Measurements from ENCODE around the gene KIAA1217.

KIAA1217 gene

GRCh38 chr10:24228642-24229041, 19.7 kb downstream of the KIAA1217 start:
- Histone ChIP-seq H3K4me3 (ENCODE audit: low read length in 2 of 2) (no peak overlapping the region), H3K27me3 (ENCODE audit: control insufficient read depth in 1 of 2, insufficient read depth in 2 of 2, low read length in 2 of 2) (no peaks in the 10 kb centered on the region), H3K9me3 (ENCODE audit: control insufficient read depth in 2 of 2, low read length in 2 of 2) (no peaks in the 10 kb centered on the region), H3K9ac (ENCODE audit: low read length in 2 of 2) (no peak overlapping the region), H3K4me1 (ENCODE audit: control insufficient read depth, insufficient read depth, low read length) (no peaks in the 10 kb centered on the region), H3K27ac (ENCODE audit: low read length) (no peak overlapping the region), H3K36me3 (ENCODE audit: control insufficient read depth in 2 of 2, insufficient read depth in 2 of 2, low read length in 2 of 2) (no peaks in the 10 kb centered on the region)

DNA sequence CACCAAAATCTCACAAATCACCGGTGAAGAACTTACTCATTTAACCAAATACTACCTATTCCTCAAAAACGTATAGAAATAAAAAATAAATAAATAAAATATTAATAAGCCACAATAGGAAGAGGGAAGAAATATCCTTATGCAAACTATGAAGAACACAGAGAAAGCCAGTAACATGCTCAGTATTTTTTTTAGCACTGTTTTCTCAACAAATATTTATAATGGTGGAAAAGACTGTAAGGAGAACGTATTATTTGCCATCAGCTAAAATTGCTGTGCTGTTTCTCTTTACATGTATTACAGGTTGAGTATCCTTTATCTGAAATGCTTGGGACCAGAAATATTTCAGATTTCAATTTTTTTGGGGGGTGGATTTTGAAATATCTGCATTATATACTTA, 21.0 kb downstream of the KIAA1217 start:
- Histone ChIP-seq H3K36me3 (ENCODE audit: control insufficient read depth in 2 of 2, insufficient read depth in 2 of 2, low read length in 2 of 2) (no peaks in the 10 kb centered on the region), H3K9ac (ENCODE audit: low read length in 2 of 2) (no peak overlapping the region), H3K27me3 (ENCODE audit: control insufficient read depth in 1 of 2, insufficient read depth in 2 of 2, low read length in 2 of 2) (no peaks in the 10 kb centered on the region), H3K4me1 (ENCODE audit: control insufficient read depth, insufficient read depth, low read length) (no peaks in the 10 kb centered on the region), H3K9me3 (ENCODE audit: control insufficient read depth in 2 of 2, low read length in 2 of 2) (no peaks in the 10 kb centered on the region), H3K27ac (ENCODE audit: low read length) (no peak overlapping the region), H3K4me3 (ENCODE audit: low read length in 2 of 2) (no peak overlapping the region)

DNA sequence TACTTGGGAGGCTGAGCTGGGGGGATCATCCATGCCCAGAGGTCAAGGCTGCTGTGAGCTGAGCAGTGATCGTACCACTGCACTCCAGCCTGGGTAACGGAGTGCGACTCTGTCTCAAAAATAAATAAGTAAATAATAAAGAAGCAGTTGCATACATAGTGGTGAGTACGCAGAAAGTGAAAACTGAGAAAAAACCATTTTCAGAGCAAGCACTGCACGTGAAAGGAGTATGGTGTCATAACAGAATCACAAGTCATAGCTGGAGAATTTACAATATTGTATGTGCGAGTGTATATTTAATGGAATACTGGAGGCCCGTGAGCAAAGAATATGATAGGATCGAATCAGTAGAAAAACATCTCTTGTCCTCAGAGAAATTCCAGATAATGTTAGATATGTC, 22.3 kb downstream of the KIAA1217 start:
- H3K4me3 ChIP-seq (ENCODE audit: low read length in 2 of 2), result no peak overlapping the region
- H3K4me1 ChIP-seq (ENCODE audit: control insufficient read depth, insufficient read depth, low read length), result no peaks in the 10 kb centered on the region
- H3K9ac ChIP-seq (ENCODE audit: low read length in 2 of 2), result no peak overlapping the region
- H3K27ac ChIP-seq (ENCODE audit: low read length), result no peak overlapping the region
- H3K36me3 ChIP-seq (ENCODE audit: control insufficient read depth in 2 of 2, insufficient read depth in 2 of 2, low read length in 2 of 2), result no peaks in the 10 kb centered on the region
- no peaks in the 10 kb centered on the region for H3K27me3 ChIP-seq (ENCODE audit: control insufficient read depth in 1 of 2, insufficient read depth in 2 of 2, low read length in 2 of 2)
- H3K9me3 ChIP-seq (ENCODE audit: control insufficient read depth in 2 of 2, low read length in 2 of 2), result no peaks in the 10 kb centered on the region

- Histone ChIP-seq H3K4me1 (ENCODE audit: control insufficient read depth, insufficient read depth, low read length) (no peaks in the 10 kb centered on the region), H3K9ac (ENCODE audit: low read length in 2 of 2) (no peak overlapping the region), H3K36me3 (ENCODE audit: control insufficient read depth in 2 of 2, insufficient read depth in 2 of 2, low read length in 2 of 2) (no peaks in the 10 kb centered on the region), H3K27me3 (ENCODE audit: control insufficient read depth in 1 of 2, insufficient read depth in 2 of 2, low read length in 2 of 2) (no peaks in the 10 kb centered on the region), H3K4me3 (ENCODE audit: low read length in 2 of 2) (no peak overlapping the region), H3K27ac (ENCODE audit: low read length) (no peak overlapping the region), H3K9me3 (ENCODE audit: control insufficient read depth in 2 of 2, low read length in 2 of 2) (no peaks in the 10 kb centered on the region)
These were observed 25.8 kb downstream of the KIAA1217 start for GRCh38 chr10:24234784-24235183.

- no peak overlapping the region for H3K27ac ChIP-seq (ENCODE audit: low read length)
- H3K9ac ChIP-seq (ENCODE audit: low read length in 2 of 2), result no peak overlapping the region
- no peaks in the 10 kb centered on the region for H3K36me3 ChIP-seq (ENCODE audit: control insufficient read depth in 2 of 2, insufficient read depth in 2 of 2, low read length in 2 of 2)
- H3K9me3 ChIP-seq (ENCODE audit: control insufficient read depth in 2 of 2, low read length in 2 of 2), result no peaks in the 10 kb centered on the region
- H3K27me3 ChIP-seq (ENCODE audit: control insufficient read depth in 1 of 2, insufficient read depth in 2 of 2, low read length in 2 of 2), result no peaks in the 10 kb centered on the region
- H3K4me1 ChIP-seq (ENCODE audit: control insufficient read depth, insufficient read depth, low read length), result no peaks in the 10 kb centered on the region
- no peak overlapping the region for H3K4me3 ChIP-seq (ENCODE audit: low read length in 2 of 2)
These were observed 26.5 kb downstream of the KIAA1217 start for GRCh38 chr10:24235471-24235870.

DNA sequence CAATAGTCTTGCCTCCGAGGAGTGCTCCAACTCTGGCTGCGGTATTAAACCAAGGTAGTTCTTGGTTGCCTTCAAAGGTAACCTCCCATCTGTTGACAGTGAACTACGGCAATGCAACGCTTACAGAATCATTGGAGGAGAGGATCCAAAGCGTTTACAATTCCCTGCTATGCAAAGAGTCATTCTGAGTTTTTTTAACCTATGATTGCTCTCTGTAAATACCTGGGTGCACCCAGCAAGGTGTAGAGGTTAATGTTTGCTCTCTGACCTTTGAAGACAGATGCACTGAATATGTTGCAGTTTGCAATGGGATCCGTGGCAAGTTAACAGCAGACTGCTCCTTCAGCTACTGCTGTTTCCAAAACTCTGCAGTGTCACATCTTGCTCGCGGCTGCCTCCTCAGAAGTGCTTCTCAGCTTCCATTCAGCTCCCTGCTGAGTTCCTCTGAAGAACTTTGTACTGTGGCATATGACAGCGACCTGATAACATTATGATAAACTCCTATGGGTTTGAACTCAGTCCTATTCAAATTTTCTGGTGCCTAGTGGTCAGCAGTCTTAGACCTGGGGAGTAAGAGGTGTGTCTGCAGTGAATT, 29.0 kb downstream of the KIAA1217 start:
- H3K36me3 ChIP-seq (ENCODE audit: control insufficient read depth in 2 of 2, insufficient read depth in 2 of 2, low read length in 2 of 2), result no peaks in the 10 kb centered on the region
- no peaks in the 10 kb centered on the region for H3K9me3 ChIP-seq (ENCODE audit: control insufficient read depth in 2 of 2, low read length in 2 of 2)
- H3K27me3 ChIP-seq (ENCODE audit: control insufficient read depth in 1 of 2, insufficient read depth in 2 of 2, low read length in 2 of 2), result no peaks in the 10 kb centered on the region
- H3K27ac ChIP-seq (ENCODE audit: low read length), result no peak overlapping the region
- H3K4me1 ChIP-seq (ENCODE audit: control insufficient read depth, insufficient read depth, low read length), result no peaks in the 10 kb centered on the region
- H3K4me3 ChIP-seq (ENCODE audit: low read length in 2 of 2), result no peak overlapping the region
- no peak overlapping the region for H3K9ac ChIP-seq (ENCODE audit: low read length in 2 of 2)

DNA sequence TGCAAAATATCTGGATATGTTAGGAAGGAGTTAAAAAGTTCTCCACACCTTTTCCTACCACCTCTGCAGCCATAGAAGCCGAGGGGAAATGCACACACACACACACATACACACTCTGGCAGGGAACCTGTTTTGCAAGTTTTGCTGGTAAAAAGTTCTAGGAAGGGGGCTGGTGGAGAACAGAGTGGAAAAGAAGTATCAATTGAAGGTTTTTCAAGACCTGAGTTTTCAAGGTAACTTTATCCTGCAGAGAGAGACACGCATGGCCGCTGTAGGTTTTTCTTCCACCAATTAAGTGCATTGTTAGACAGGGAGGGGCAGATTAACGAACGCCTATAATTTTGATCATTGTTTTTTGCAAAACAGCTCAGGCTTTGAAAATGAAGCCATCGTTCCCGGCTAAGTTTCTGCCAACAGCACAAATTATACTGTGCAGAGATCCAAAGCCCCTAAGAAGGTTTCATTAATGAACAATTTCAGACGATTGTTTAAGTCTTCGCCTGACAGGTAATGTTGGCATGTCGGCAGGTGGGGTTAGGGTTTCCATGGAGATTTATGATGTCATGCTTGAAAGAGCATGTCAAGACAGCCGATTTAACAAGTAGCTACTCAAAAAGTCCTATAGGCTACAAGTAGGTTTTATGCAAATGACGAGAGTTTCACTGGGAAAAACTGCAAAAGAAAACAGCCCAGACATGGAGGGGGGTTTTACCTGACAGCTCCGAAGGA, 29.7 kb downstream of the KIAA1217 start:
- H3K4me1 ChIP-seq (ENCODE audit: control insufficient read depth, insufficient read depth, low read length), result no peaks in the 10 kb centered on the region
- H3K36me3 ChIP-seq (ENCODE audit: control insufficient read depth in 2 of 2, insufficient read depth in 2 of 2, low read length in 2 of 2), result no peaks in the 10 kb centered on the region
- H3K9ac ChIP-seq (ENCODE audit: low read length in 2 of 2), result no peak overlapping the region
- H3K4me3 ChIP-seq (ENCODE audit: low read length in 2 of 2), result no peak overlapping the region
- no peaks in the 10 kb centered on the region for H3K27me3 ChIP-seq (ENCODE audit: control insufficient read depth in 1 of 2, insufficient read depth in 2 of 2, low read length in 2 of 2)
- H3K9me3 ChIP-seq (ENCODE audit: control insufficient read depth in 2 of 2, low read length in 2 of 2), result no peaks in the 10 kb centered on the region
- no peak overlapping the region for H3K27ac ChIP-seq (ENCODE audit: low read length)

GRCh38 chr10:24239289-24240040, 30.5 kb downstream of the KIAA1217 start:
- Histone ChIP-seq H3K4me3 (ENCODE audit: low read length in 2 of 2) (no peak overlapping the region), H3K9ac (ENCODE audit: low read length in 2 of 2) (no peak overlapping the region), H3K4me1 (ENCODE audit: control insufficient read depth, insufficient read depth, low read length) (no peaks in the 10 kb centered on the region)

GRCh38 chr10:24240041-24240751, 31.3 kb downstream of the KIAA1217 start:
- H3K9me3 ChIP-seq (ENCODE audit: control insufficient read depth in 2 of 2, low read length in 2 of 2), result no peaks in the 10 kb centered on the region
- no peaks in the 10 kb centered on the region for H3K36me3 ChIP-seq (ENCODE audit: control insufficient read depth in 2 of 2, insufficient read depth in 2 of 2, low read length in 2 of 2)
- no peaks in the 10 kb centered on the region for H3K4me1 ChIP-seq (ENCODE audit: control insufficient read depth, insufficient read depth, low read length)
- H3K27me3 ChIP-seq (ENCODE audit: control insufficient read depth in 1 of 2, insufficient read depth in 2 of 2, low read length in 2 of 2), result no peaks in the 10 kb centered on the region
- no peak overlapping the region for H3K27ac ChIP-seq (ENCODE audit: low read length)
- no peak overlapping the region for H3K4me3 ChIP-seq (ENCODE audit: low read length in 2 of 2)
- no peak overlapping the region for H3K9ac ChIP-seq (ENCODE audit: low read length in 2 of 2)

More at GRCh38 chr10:24239289-24240040, 30.5 kb downstream of the KIAA1217 start:
- H3K27ac ChIP-seq (ENCODE audit: low read length), result no peak overlapping the region
- no peaks in the 10 kb centered on the region for H3K36me3 ChIP-seq (ENCODE audit: control insufficient read depth in 2 of 2, insufficient read depth in 2 of 2, low read length in 2 of 2)
- no peaks in the 10 kb centered on the region for H3K9me3 ChIP-seq (ENCODE audit: control insufficient read depth in 2 of 2, low read length in 2 of 2)
- no peaks in the 10 kb centered on the region for H3K27me3 ChIP-seq (ENCODE audit: control insufficient read depth in 1 of 2, insufficient read depth in 2 of 2, low read length in 2 of 2)

- Histone ChIP-seq H3K9ac (ENCODE audit: low read length in 2 of 2) (no peak overlapping the region), H3K4me1 (ENCODE audit: control insufficient read depth, insufficient read depth, low read length) (no peaks in the 10 kb centered on the region), H3K36me3 (ENCODE audit: control insufficient read depth in 2 of 2, insufficient read depth in 2 of 2, low read length in 2 of 2) (no peaks in the 10 kb centered on the region), H3K27ac (ENCODE audit: low read length) (no peak overlapping the region), H3K27me3 (ENCODE audit: control insufficient read depth in 1 of 2, insufficient read depth in 2 of 2, low read length in 2 of 2) (no peaks in the 10 kb centered on the region), H3K9me3 (ENCODE audit: control insufficient read depth in 2 of 2, low read length in 2 of 2) (no peaks in the 10 kb centered on the region), H3K4me3 (ENCODE audit: low read length in 2 of 2) (no peak overlapping the region)
These were observed 32.6 kb downstream of the KIAA1217 start for GRCh38 chr10:24241536-24242040.
